Endodermal cell (in vitro differentiated cells): ENCODE data around the gene ATF7. TPM values are rescaled to one million over a fixed set of nuclear protein-coding genes. Genes with fewer than 3 reads are reported as not detected.

Experiments
- DNase-seq: peaks from one replicate; pipeline ENCODE4 v3.0.0-alpha.2; 2017
- H3K27ac ChIP-seq: 2 replicates; pipeline ENCODE4 v1.5.1; 2013; ENCODE audit warnings: mild to moderate bottlenecking, low read depth, low read length, moderate library complexity
- H3K27me3 ChIP-seq: 2 replicates; pipeline ENCODE4 v1.6.1; 2013; ENCODE audit warnings: mild to moderate bottlenecking, low read length, moderate library complexity; ENCODE audit not compliant: insufficient read depth, control insufficient read depth, poor library complexity, severe bottlenecking
- H3K36me3 ChIP-seq: 2 replicates; pipeline ENCODE4 v1.7.0; 2013; ENCODE audit warnings: mild to moderate bottlenecking, low read length, moderate library complexity; ENCODE audit not compliant: control insufficient read depth, insufficient read depth
- H3K4me1 ChIP-seq: one replicate; pipeline ENCODE4 v1.7.0; 2013; ENCODE audit warnings: low read length; ENCODE audit not compliant: control insufficient read depth, insufficient read depth
- H3K4me3 ChIP-seq: 2 replicates; pipeline ENCODE4 v1.5.1; 2013; ENCODE audit warnings: mild to moderate bottlenecking, low read length, moderate library complexity
- H3K9ac ChIP-seq: 2 replicates; pipeline ENCODE4 v1.6.1; 2013; ENCODE audit warnings: mild to moderate bottlenecking, low read length, moderate library complexity; ENCODE audit not compliant: poor library complexity, severe bottlenecking; ENCODE audit errors: extremely low read depth
- H3K9me3 ChIP-seq: 2 replicates; pipeline ENCODE4 v1.6.1; 2013; ENCODE audit warnings: mild to moderate bottlenecking, low read length, moderate library complexity; ENCODE audit not compliant: control insufficient read depth
- H3K27ac Mint-ChIP-seq: 2 replicates; pipeline ENCODE4 v1.8.0; 2020; ENCODE audit warnings: mixed read lengths
- H3K27me3 Mint-ChIP-seq: 2 replicates; pipeline ENCODE4 v1.8.0; 2021; ENCODE audit warnings: mild to moderate bottlenecking, mixed read lengths; ENCODE audit not compliant: insufficient read depth
- H3K36me3 Mint-ChIP-seq: 2 replicates; pipeline ENCODE4 v1.8.0; 2020; ENCODE audit warnings: low read depth, mixed read lengths
- H3K4me1 Mint-ChIP-seq: 2 replicates; pipeline ENCODE4 v1.8.0; 2020; ENCODE audit warnings: mixed read lengths
- H3K4me3 Mint-ChIP-seq: 2 replicates; pipeline ENCODE4 v1.8.0; 2020; ENCODE audit warnings: mild to moderate bottlenecking, moderate library complexity, mixed read lengths
- H3K9me3 Mint-ChIP-seq: 2 replicates; pipeline ENCODE4 v1.8.0; 2020; ENCODE audit warnings: mild to moderate bottlenecking, mixed read lengths
- CTCF ChIP-seq: fragments of 200-600 bp; sonication (generic); conservative IDR thresholded peaks from 2 replicates; pipeline ENCODE4 v1.5.0; 2021; ENCODE audit warnings: antibody characterized with exemption, mild to moderate bottlenecking
- WGBS, 2 experiments: methylation state at CpG; one replicate each; pipeline versions ENCODE4 v1.1.5 to v1.1.7; 2013; ENCODE audit warnings: missing lambda C conversion rate in 2 of 2, mixed read lengths in 1 of 2; ENCODE audit not compliant: insufficient coverage in 1 of 2, insufficient read length in 1 of 2; 5-methylcytosine and 5-hydroxymethylcytosine counted together
- total RNA-seq, 2 donors: library from RNA; stranded (reverse); fragmentation: NEBNext Ultra II Directional in 1 of 2; extraction: Animal tissue kit (Norgen Biotek cat#: 25700) in 1 of 2; gene quantifications; 2 replicates in 1 of 2; 3 replicates in 1 of 2; pipeline ENCODE4 v1.2.1, GENCODE V29; 2021

The ATF7 gene
- total RNA-seq, 2 donors from 2014 or later, result 29.0 to 36.6 TPM

GRCh38 chr12:53592426-53592825 lies 33.8 kb downstream of the ATF7 start:
- H3K4me1 Mint-ChIP-seq, result peaks cover 26% of the 10 kb centered on the region
- Histone ChIP-seq H3K9me3 (no peaks in the 10 kb centered on the region), H3K4me3 (no peak overlapping the region), H3K27me3 (no peaks in the 10 kb centered on the region), H3K36me3 (no peaks in the 10 kb centered on the region), H3K4me1 (peaks cover 8% of the 10 kb centered on the region), H3K9ac (no peak overlapping the region), H3K27ac (no peak overlapping the region)
- DNase-seq, result no peak
- WGBS, 2 experiments, result 94 to 100% methylated on average over 1 of the region's 1 CpG
- peaks cover 4% of the 10 kb centered on the region for H3K36me3 Mint-ChIP-seq
- no peaks in the 10 kb centered on the region for H3K27me3 Mint-ChIP-seq
- no peak overlapping the region for H3K27ac Mint-ChIP-seq
- no peak for TF ChIP-seq CTCF
- no peak overlapping the region for H3K4me3 Mint-ChIP-seq
- H3K9me3 Mint-ChIP-seq, result no peaks in the 10 kb centered on the region

GRCh38 chr12:53591301-53592206 lies 34.6 kb downstream of the ATF7 start:
- Mint-ChIP-seq H3K4me1 (peaks cover 23% of the 10 kb centered on the region), H3K36me3 (no peaks in the 10 kb centered on the region), H3K27ac (no peak overlapping the region), H3K27me3 (no peaks in the 10 kb centered on the region), H3K4me3 (no peak overlapping the region), H3K9me3 (no peaks in the 10 kb centered on the region)
- H3K36me3 ChIP-seq, result no peaks in the 10 kb centered on the region
- TF ChIP-seq CTCF, result no peak
- peaks cover 8% of the 10 kb centered on the region for H3K4me1 ChIP-seq
- DNase-seq, result no peak
- no peak overlapping the region for H3K4me3 ChIP-seq
- no peaks in the 10 kb centered on the region for H3K27me3 ChIP-seq
- H3K9ac ChIP-seq, result no peak overlapping the region
- peak overlapping the region; percentile 3 for H3K27ac ChIP-seq
- H3K9me3 ChIP-seq, result no peaks in the 10 kb centered on the region
- WGBS, 2 experiments, result 70 to 76% methylated on average over 6 of the region's 6 CpGs

GRCh38 chr12:53590652-53591051 lies 35.5 kb downstream of the ATF7 start:
- Mint-ChIP-seq H3K4me3 (no peak overlapping the region), H3K4me1 (peaks cover 23% of the 10 kb centered on the region), H3K36me3 (no peaks in the 10 kb centered on the region), H3K9me3 (no peaks in the 10 kb centered on the region), H3K27ac (no peak overlapping the region), H3K27me3 (no peaks in the 10 kb centered on the region)
- H3K4me1 ChIP-seq, result peaks cover 8% of the 10 kb centered on the region
- no peak overlapping the region for H3K9ac ChIP-seq
- H3K27ac ChIP-seq, result no peak overlapping the region
- no peak for DNase-seq
- no peak for TF ChIP-seq CTCF
- 90% methylated on average over 1 to 2 of the region's 3 CpGs for WGBS, 2 experiments
- no peaks in the 10 kb centered on the region for H3K9me3 ChIP-seq
- H3K4me3 ChIP-seq, result no peak overlapping the region
- H3K27me3 ChIP-seq, result no peaks in the 10 kb centered on the region
- no peaks in the 10 kb centered on the region for H3K36me3 ChIP-seq
